Activated CD8-positive, alpha-beta memory T cell treated with anti-CD3 and anti-CD28 coated beads for 24 hours (primary cell): ENCODE results near the gene CRY1.

Source experiments
- DNase-seq: peaks from one replicate; pipeline ENCODE4 v3.0.0-alpha.2; 2020

The CRY1 gene

GRCh38 chr12:106955377-106956047 lies 137.8 kb downstream of the CRY1 start, which contains the start of gene TMEM263:
Gene TMEM263 (plus strand): TSS chr12:106955907. CDS start chr12:106967117, 11,210 bp downstream.
- DNase-seq: peak; percentile 95

GRCh38 chr12:106954462-106955376 lies 138.6 kb downstream of the CRY1 start:
- peak; percentile 65 for DNase-seq

- DNase-seq: no peak
Observed at GRCh38 chr12:106953352-106954250, 139.7 kb downstream of the CRY1 start.

- no peak for DNase-seq
Observed at GRCh38 chr12:106950591-106950990, 142.8 kb downstream of the CRY1 start.

GRCh38 chr12:106947461-106947860 lies 145.9 kb downstream of the CRY1 start:
- DNase-seq: no peak

GRCh38 chr12:106945261-106945851 lies 148.0 kb downstream of the CRY1 start:
- no peak for DNase-seq

- DNase-seq: no peak
Observed at GRCh38 chr12:106942775-106943174, 150.6 kb downstream of the CRY1 start.

GRCh38 chr12:106941481-106942156 lies 151.7 kb downstream of the CRY1 start:
- DNase-seq: no peak
